ENCODE results near the gene RXRA.

The RXRA gene

DNA sequence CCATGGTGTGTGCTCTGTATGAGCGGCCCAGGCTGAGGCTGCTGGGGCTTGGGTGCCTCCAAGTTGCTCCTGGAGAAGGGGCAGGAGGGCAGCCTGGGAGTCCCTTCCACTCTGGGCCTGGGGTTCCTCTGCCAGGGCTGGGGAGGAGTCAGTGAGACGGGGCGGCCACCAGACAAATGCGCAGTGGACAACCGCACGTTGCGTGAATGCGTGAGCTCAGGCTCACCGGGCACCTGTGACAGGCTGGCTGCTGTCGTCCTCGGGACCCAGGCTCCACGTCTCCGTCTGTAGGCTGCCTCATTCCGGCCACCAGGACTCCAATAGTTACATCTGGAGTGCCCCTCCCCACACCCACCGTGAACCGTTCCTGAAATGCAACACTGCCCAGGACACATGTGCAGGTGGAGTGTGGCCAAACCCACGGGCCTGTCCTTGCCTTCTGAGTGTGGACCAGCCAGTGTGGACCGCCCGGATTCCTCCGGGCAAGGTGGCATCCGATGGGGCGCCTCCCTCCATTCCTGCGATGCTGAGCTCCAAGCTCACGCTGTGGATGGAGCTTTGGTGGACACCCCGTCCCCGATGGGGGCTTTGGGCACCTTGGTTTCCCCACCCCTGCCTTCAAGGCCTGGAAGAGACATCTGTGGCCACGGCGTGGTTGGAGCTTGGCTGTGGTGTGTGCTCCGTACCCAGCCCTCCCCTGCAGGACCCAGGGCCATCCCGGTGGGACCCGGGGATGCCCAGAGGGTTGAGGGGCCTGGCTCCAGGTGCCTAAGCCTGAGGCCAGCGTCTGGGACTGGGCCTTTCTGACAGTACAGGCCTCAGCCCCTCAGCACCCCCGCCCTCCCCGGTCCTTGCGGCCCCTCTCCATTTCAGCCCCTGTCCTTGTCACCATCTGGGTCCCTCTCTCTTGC is 34.0 kb upstream of the RXRA start:
- peak overlapping the region in 8 of 11 experiments; percentile 7 to 84 (median 76); a peak in 13 of 22 replicates for H3K27ac ChIP-seq
- H3K4me3 ChIP-seq = no peak overlapping the region; a peak in 1 of 20 replicates
- peak overlapping the region; percentile 5 to 98 (median 90); a peak in 19 of 22 replicates for H3K4me2 ChIP-seq
- no peak for TF ChIP-seq Cebpa-rat (IDR thresholded peaks at IDR 0.05)
- H3K36me3 ChIP-seq = no peaks in the 10 kb centered on the region
- no peaks in the 10 kb centered on the region for H3K9me3 ChIP-seq (replicated peaks in 1 of 11)
- no peaks in the 10 kb centered on the region for H4K20me1 ChIP-seq
- peak overlapping the region in 5 of 11 experiments; percentile 36 to 74 (median 66); a peak in 8 of 22 replicates for H3K9ac ChIP-seq
- peaks cover 0 to 10% (median 0%) of the 10 kb centered on the region in 11 experiments; a peak in 4 of 22 replicates for H3K27me3 ChIP-seq
- peaks cover 28 to 94% (median 88%) of the 10 kb centered on the region in 10 experiments for H3K4me1 ChIP-seq

DNA sequence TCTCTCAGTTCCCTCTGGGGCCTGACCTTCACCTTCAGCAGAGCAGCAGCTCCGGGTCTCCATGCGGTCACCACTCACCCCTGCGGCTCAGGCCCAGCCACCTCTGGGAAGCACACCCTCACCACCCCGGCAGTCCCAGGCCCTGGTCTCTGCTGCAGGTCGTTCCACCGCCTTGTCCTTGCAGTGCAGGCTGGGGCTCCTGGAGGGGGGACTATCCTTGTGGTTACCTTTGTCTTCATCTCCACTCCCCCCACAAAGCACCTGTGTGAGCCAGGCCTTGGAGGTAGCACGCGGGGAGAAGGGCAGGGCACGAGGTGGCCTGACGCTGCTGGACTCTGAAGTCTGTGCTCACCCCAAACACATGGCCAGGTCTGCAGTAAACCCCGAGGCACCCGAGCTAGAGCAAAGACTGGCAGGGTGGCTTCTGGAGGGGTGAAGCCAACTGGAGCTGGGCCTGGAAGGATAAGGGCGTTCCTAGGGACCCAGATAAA is 33.2 kb upstream of the RXRA start:
- peak overlapping the region in 10 of 11 experiments; percentile 37 to 84 (median 74); a peak in 20 of 22 replicates for H3K27ac ChIP-seq
- peaks cover 0 to 6% (median 0%) of the 10 kb centered on the region in 11 experiments; a peak in 3 of 22 replicates for H3K27me3 ChIP-seq
- H3K36me3 ChIP-seq = no peaks in the 10 kb centered on the region
- no peak for TF ChIP-seq Cebpa-rat (IDR thresholded peaks at IDR 0.05)
- no peaks in the 10 kb centered on the region for H3K9me3 ChIP-seq (replicated peaks in 1 of 11)
- H4K20me1 ChIP-seq = no peaks in the 10 kb centered on the region
- peaks cover 28 to 88% (median 82%) of the 10 kb centered on the region in 10 experiments for H3K4me1 ChIP-seq
- H3K9ac ChIP-seq = peak overlapping the region in 10 of 11 experiments; percentile 27 to 77 (median 68); a peak in 18 of 22 replicates
- peak overlapping the region in 6 of 10 experiments; percentile 27 to 61 (median 40); a peak in 6 of 20 replicates for H3K4me3 ChIP-seq
- H3K4me2 ChIP-seq = peak overlapping the region; percentile 79 to 98 (median 90)

DNA sequence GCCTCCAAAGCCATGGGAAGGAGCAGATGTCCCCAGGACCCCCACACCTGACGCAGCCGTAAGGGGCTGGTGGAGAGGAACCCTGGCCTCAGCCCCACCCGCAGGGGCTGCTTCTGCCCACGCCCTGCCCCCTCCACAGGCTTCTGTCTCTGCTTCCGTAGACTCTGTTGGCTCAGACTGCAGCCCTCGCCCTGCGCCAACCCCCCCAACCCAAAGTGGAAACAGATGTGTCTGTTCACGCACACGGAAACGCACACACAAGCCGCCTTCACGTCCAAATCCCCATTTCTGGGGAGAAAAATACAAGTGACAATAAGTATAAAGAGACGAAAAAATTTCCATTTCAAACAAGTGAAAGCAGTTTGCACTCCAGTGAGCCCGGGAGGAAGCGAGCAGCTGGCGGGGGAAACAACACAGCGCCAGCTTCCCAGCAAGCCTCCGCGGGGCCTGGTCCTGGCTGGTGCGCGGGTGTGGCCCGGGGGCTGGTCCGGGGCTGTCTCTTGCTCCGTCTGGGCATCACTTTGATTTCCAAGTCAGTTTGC is 32.6 kb upstream of the RXRA start:
- Histone ChIP-seq H3K9ac (peak overlapping the region; percentile 27 to 77 (median 66); a peak in 20 of 22 replicates), H3K9me3 (replicated peaks in 1 of 11) (no peaks in the 10 kb centered on the region), H3K4me2 (peak overlapping the region; percentile 79 to 98 (median 90)), H3K4me3 (peak overlapping the region in 9 of 10 experiments; percentile 4 to 61 (median 30); a peak in 15 of 20 replicates), H3K27me3 (peaks cover 0 to 5% (median 0%) of the 10 kb centered on the region in 11 experiments; a peak in 2 of 22 replicates), H3K36me3 (no peaks in the 10 kb centered on the region), H3K4me1 (peaks cover 28 to 82% (median 76%) of the 10 kb centered on the region in 10 experiments), H4K20me1 (no peaks in the 10 kb centered on the region), H3K27ac (peak overlapping the region; percentile 28 to 84 (median 73); a peak in 20 of 22 replicates)
- no peak for TF ChIP-seq Cebpa-rat (IDR thresholded peaks at IDR 0.05)

DNA sequence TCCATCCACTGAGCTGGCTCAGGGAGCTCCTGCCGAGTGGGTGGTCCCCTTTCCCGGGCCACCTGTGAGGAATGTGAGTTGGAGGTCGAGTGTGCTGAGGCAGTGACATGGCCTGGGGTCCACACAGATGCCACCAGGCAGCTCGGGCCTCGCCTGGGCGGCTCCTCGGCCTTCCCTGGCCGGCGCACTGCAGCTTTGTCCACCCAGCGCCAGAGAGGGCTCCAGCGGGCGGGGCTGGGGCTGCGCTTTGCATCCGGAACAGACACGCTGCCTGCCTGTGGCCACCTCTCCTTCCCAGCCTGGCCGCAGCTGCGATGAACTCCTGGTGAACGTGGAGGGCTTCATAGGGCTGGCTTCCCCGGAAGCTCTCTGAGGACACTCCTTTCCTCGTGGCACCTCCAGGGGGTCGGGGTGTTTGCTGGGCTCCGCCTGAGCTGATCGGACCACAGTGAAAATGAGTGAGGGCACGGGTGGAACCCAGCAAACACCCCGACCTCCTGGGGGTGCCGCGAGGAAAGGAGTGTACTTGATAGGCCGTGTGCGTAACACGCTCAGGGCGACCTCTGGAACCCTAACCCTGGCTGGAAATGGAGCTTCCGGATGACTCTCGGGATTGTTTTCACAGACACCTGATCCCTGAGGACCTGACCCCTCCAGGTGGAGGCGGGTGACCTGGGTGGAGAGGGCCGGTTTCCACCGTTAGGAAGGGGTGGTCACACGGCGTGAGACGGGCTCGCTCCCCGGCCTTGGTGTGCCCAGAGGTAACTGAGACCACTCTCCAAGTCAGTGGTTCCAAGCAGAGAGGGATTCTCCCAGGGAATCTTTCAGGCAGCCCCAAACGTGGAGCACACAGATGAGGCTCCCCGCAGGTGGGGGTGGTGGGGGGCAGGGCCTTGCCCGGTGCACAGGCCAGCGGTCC is 31.8 kb upstream of the RXRA start:
- H3K4me3 ChIP-seq = peak overlapping the region in 9 of 10 experiments; percentile 4 to 61 (median 30); a peak in 13 of 20 replicates
- peak overlapping the region; percentile 27 to 77 (median 66); a peak in 19 of 22 replicates for H3K9ac ChIP-seq
- H3K27me3 ChIP-seq = peaks cover 0 to 5% (median 0%) of the 10 kb centered on the region in 11 experiments; a peak in 2 of 22 replicates
- no peaks in the 10 kb centered on the region for H3K9me3 ChIP-seq (replicated peaks in 1 of 11)
- no peak for TF ChIP-seq Cebpa-rat (IDR thresholded peaks at IDR 0.05)
- no peaks in the 10 kb centered on the region for H3K36me3 ChIP-seq
- H4K20me1 ChIP-seq = no peaks in the 10 kb centered on the region
- peaks cover 28 to 74% (median 69%) of the 10 kb centered on the region in 10 experiments for H3K4me1 ChIP-seq
- H3K27ac ChIP-seq = peak overlapping the region; percentile 28 to 84 (median 73); a peak in 20 of 22 replicates
- peak overlapping the region; percentile 79 to 98 (median 90) for H3K4me2 ChIP-seq

DNA sequence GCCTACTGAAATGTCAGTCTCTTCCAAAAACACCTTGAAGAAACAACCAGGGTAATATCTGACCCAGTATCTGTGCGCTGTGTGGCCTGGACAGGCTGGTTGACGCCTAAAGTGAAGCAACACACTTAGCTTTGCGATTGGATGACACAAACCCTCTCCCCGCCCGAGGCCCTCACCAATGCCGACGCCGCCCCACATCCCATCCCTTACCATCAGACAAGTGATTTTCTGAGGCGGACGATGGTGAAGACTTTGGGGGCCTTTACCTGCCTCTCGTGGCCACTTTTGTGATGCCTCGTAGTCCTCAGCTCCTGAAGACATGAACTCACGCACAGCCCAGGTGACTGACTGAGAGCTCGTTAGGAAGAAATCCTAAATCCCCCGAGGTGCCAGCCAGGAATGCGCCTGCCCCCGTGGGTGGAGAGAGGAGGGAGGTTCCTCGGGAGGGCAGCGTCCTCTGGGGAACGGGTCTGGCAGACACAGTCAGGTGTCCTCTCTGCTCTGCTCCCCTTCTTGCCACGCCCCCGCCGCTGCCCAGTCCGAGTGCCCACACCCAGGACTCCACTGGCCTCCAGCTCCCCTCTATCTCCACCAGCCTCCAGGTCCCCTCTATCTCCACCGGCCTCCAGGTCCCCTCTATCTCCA is 31.0 kb upstream of the RXRA start:
- Histone ChIP-seq H3K4me1 (peaks cover 28 to 67% (median 65%) of the 10 kb centered on the region in 10 experiments), H3K27me3 (peaks cover 0 to 5% (median 0%) of the 10 kb centered on the region in 11 experiments; a peak in 2 of 22 replicates), H3K4me2 (peak overlapping the region in 8 of 11 experiments; percentile 89 to 98 (median 92); a peak in 16 of 22 replicates), H3K27ac (peak overlapping the region in 4 of 11 experiments; percentile 70 to 79 (median 76); a peak in 1 of 22 replicates), H3K36me3 (no peaks in the 10 kb centered on the region), H4K20me1 (no peaks in the 10 kb centered on the region), H3K4me3 (no peak overlapping the region), H3K9ac (peak overlapping the region in 3 of 11 experiments; percentile 66 to 73 (median 70); a peak in 1 of 22 replicates), H3K9me3 (replicated peaks in 1 of 11) (no peaks in the 10 kb centered on the region)
- TF ChIP-seq Cebpa-rat (IDR thresholded peaks at IDR 0.05) = no peak

DNA sequence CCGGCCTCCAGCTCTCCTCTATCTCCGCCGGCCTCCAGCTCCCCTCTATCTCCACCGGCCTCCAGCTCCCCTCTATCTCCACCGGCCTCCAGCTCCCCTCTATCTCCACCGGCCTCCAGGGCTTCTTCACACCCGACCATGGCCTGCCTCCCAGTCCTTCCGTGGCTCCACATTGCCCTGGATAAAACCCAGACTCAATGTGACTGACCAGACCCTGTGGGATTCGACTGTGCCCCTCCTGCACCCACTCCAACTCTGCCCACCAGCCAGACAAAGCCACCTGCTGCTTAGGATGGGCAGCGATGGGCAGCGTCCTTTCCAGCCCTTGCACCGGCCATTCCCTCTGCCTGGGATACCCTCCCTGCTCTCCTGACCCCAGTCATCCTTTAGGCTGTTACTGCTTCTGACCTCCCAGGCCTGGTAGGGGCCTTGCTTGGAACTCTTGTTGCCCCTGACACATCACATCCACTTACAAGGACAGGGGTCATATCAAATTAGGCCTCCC is 30.5 kb upstream of the RXRA start:
- Histone ChIP-seq H3K4me1 (peaks cover 28 to 61% (median 59%) of the 10 kb centered on the region in 10 experiments), H3K4me2 (peak overlapping the region in 8 of 11 experiments; percentile 8 to 98 (median 50); a peak in 11 of 22 replicates)
- TF ChIP-seq Cebpa-rat (IDR thresholded peaks at IDR 0.05) = no peak

DNA sequence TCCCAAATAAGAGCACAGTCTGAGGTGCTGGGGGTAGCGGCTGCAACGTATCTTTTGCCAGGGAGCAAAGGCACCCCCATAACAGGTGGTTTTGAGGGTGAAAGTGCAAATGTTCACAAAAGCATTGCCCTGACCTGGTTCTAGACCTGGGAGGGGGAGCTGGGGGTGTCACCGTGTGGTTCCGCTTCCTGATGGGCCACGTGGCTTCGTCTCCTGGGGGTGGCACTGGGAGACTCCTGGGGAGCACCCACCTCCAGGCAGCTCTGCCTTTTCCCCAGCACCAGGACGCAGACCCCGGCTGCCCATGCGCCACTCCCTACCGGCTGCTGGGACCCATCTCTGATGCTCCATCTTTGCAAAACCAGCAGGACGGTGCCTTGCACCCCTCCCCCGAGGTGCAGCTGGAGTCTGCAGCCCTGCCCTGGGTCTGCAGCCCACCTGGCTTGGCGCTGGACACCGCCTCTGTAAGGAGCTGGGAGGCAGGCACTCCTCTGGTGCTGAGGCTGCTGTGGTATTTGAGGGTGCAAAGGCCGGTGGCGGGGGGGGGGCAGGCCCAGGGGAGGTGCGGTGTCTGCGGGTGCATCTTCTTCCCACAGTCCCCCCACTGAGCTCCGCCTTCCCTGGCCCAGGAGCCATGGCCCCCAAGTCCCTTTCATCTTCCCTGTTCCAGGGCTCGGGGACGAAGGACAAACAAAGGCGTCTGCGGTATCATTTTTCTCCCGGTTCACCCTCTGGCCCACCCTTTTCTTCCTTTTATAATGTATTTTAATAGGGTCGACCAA is 29.8 kb upstream of the RXRA start:
- Histone ChIP-seq H3K4me1 (peaks cover 23 to 58% (median 56%) of the 10 kb centered on the region in 10 experiments), H3K27me3 (peaks cover 0 to 5% (median 0%) of the 10 kb centered on the region in 11 experiments; a peak in 2 of 22 replicates), H3K36me3 (no peaks in the 10 kb centered on the region), H3K4me3 (no peak overlapping the region), H4K20me1 (no peaks in the 10 kb centered on the region), H3K4me2 (peak overlapping the region in 8 of 11 experiments; percentile 8 to 90 (median 39); a peak in 11 of 22 replicates), H3K9ac (no peak overlapping the region), H3K9me3 (replicated peaks in 1 of 11) (no peaks in the 10 kb centered on the region), H3K27ac (no peak overlapping the region)
- TF ChIP-seq Cebpa-rat (IDR thresholded peaks at IDR 0.05) = no peak

More for the DNA sequence above, 30.5 kb upstream of the RXRA start:
- H3K9me3 ChIP-seq (replicated peaks in 1 of 11) = no peaks in the 10 kb centered on the region
- H3K27ac ChIP-seq = no peak overlapping the region
- peaks cover 0 to 5% (median 0%) of the 10 kb centered on the region in 11 experiments; a peak in 2 of 22 replicates for H3K27me3 ChIP-seq
- no peaks in the 10 kb centered on the region for H3K36me3 ChIP-seq
- H3K4me3 ChIP-seq = no peak overlapping the region
- 0 out of 22 replicates have a peak overlapping the region, but pooled peaks of 1 of the 11 experiments have one; percentile 3 for H3K9ac ChIP-seq
- H4K20me1 ChIP-seq = no peaks in the 10 kb centered on the region

Data from BLaER1 treated with 17β-estradiol and CSF1 and Interleukin-3, amounts not matched to agents 10 nM and 100 nM (cell line).